ENCODE data around the gene LIN54.

LIN54 gene

DNA sequence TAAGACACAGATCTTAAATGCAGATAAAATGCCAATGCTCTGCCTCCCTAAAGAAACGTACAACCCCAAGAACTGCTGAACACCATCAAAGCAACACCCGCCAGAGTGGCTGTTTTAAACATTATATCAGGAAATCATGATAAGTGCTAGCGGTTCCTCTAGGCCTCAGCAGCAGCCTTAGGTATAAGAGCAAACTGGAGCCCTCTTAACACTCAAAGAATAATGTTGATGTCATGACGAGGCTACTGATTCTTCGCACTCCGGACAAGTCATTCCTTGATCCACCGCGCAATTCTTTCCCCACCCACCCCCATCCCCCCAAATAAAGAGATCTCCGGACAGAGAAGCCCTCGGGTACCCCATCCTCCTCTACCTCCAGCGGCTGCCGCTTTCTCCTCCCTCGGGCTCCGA, 507 bp downstream of the LIN54 start:
- TF ChIP-seq, protein P1, sequence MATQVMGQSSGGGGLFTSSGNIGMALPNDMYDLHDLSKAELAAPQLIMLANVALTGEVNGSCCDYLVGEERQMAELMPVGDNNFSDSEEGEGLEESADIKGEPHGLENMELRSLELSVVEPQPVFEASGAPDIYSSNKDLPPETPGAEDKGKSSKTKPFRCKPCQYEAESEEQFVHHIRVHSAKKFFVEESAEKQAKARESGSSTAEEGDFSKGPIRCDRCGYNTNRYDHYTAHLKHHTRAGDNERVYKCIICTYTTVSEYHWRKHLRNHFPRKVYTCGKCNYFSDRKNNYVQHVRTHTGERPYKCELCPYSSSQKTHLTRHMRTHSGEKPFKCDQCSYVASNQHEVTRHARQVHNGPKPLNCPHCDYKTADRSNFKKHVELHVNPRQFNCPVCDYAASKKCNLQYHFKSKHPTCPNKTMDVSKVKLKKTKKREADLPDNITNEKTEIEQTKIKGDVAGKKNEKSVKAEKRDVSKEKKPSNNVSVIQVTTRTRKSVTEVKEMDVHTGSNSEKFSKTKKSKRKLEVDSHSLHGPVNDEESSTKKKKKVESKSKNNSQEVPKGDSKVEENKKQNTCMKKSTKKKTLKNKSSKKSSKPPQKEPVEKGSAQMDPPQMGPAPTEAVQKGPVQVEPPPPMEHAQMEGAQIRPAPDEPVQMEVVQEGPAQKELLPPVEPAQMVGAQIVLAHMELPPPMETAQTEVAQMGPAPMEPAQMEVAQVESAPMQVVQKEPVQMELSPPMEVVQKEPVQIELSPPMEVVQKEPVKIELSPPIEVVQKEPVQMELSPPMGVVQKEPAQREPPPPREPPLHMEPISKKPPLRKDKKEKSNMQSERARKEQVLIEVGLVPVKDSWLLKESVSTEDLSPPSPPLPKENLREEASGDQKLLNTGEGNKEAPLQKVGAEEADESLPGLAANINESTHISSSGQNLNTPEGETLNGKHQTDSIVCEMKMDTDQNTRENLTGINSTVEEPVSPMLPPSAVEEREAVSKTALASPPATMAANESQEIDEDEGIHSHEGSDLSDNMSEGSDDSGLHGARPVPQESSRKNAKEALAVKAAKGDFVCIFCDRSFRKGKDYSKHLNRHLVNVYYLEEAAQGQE (IDR thresholded peaks at IDR 0.05; ENCODE audit: low read depth) = no peak
- TF ChIP-seq FOXM1 (IDR thresholded peaks at IDR 0.05; ENCODE audit: borderline replicate concordance, low read depth) (no peak), NFIC (IDR thresholded peaks at IDR 0.05) (no peak), EGR1 (IDR thresholded peaks at IDR 0.05) (no peak), ZBTB7A (IDR thresholded peaks at IDR 0.05; ENCODE audit: low read depth) (no peak), CREB1 (IDR thresholded peaks at IDR 0.05; ENCODE audit: low read depth) (no peak), YY1 (IDR thresholded peaks at IDR 0.05; ENCODE audit: low read depth) (no peak), RAD21 (IDR thresholded peaks at IDR 0.05; ENCODE audit: low read depth) (no peak), CEBPB (IDR thresholded peaks at IDR 0.05) (no peak), TCF12 (IDR thresholded peaks at IDR 0.05; ENCODE audit: low read depth) (no peak)
- TF ChIP-seq, protein P2, sequence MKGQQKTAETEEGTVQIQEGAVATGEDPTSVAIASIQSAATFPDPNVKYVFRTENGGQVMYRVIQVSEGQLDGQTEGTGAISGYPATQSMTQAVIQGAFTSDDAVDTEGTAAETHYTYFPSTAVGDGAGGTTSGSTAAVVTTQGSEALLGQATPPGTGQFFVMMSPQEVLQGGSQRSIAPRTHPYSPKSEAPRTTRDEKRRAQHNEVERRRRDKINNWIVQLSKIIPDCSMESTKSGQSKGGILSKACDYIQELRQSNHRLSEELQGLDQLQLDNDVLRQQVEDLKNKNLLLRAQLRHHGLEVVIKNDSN (IDR thresholded peaks at IDR 0.05) = no peak
- TF ChIP-seq, protein P3, sequence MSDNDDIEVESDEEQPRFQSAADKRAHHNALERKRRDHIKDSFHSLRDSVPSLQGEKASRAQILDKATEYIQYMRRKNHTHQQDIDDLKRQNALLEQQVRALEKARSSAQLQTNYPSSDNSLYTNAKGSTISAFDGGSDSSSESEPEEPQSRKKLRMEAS (IDR thresholded peaks at IDR 0.05) = no peak

DNA sequence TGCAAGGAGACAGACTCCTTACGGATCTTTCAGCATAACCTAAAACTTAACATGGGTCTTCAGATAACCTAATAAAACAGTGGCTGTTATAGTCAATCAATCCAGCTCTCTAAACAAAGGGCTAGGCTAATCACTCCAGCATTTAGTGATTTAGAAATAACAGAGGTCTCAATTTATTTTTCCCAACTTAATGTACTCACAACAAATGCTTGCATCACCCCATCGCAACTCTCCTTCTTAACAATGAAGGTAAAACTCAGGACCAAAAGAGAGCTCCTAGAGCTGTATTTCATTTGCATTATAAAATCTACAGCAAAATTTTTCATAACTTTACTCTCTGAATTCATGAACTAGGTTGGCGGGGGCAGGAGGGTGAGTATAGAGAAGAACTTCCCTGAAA, 1.1 kb downstream of the LIN54 start:
- TF ChIP-seq CREB1 (IDR thresholded peaks at IDR 0.05; ENCODE audit: low read depth) (no peak), EP300 (IDR thresholded peaks at IDR 0.05; ENCODE audit: borderline replicate concordance) (no peak), TCF12 (IDR thresholded peaks at IDR 0.05; ENCODE audit: low read depth) (no peak), CEBPB (IDR thresholded peaks at IDR 0.05) (no peak), YY1 (IDR thresholded peaks at IDR 0.05; ENCODE audit: low read depth) (no peak), EGR1 (IDR thresholded peaks at IDR 0.05) (no peak), RAD21 (IDR thresholded peaks at IDR 0.05; ENCODE audit: low read depth) (no peak), TEAD4 (IDR thresholded peaks at IDR 0.05) (no peak), ZBTB7A (IDR thresholded peaks at IDR 0.05; ENCODE audit: low read depth) (no peak), FOXM1 (IDR thresholded peaks at IDR 0.05; ENCODE audit: borderline replicate concordance, low read depth) (no peak), NFIC (IDR thresholded peaks at IDR 0.05) (no peak), TAF1 (IDR thresholded peaks at IDR 0.05; ENCODE audit: low read depth) (no peak)
- TF ChIP-seq, protein P1 (IDR thresholded peaks at IDR 0.05; ENCODE audit: low read depth) = no peak
- TF ChIP-seq, protein P3 (IDR thresholded peaks at IDR 0.05) = no peak
- TF ChIP-seq, protein P2 (IDR thresholded peaks at IDR 0.05) = no peak

DNA sequence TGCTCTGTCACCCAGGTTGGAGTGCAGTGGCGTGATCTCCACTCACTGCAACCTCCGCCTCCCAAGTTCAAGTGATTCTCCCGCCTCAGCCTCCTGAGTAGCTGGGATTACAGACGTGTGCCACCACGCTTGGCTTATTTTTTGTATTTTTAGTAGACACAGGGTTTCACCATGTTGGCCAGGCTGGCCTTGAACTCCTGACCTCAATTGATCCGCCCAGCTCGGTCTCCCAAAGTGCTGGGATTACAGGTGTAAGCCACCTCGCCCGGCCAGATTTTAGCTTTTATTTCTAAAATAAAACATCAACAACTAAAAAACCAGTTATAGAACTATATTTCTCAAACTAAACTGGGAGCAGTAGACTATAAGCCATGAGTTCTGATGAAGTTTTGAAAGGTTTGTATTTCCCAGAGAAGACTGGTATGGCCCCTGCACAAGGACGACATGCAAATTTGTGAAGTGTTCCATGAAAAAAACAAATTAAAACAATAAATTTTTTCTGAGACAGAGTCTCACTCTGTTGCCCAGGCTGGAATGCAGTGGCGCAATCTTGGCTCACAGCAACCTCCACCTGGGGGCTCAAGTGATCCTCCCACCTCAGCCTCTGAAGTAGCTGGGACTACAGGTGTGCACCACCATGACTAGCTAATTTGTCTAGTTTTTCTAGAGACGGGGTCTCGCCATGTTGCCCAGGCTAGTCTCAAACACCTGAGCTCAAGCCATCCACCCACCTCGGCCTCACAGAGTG, 7.4 kb downstream of the LIN54 start:
- peak; percentile 62 for TF ChIP-seq CEBPB (IDR thresholded peaks at IDR 0.05)

DNA sequence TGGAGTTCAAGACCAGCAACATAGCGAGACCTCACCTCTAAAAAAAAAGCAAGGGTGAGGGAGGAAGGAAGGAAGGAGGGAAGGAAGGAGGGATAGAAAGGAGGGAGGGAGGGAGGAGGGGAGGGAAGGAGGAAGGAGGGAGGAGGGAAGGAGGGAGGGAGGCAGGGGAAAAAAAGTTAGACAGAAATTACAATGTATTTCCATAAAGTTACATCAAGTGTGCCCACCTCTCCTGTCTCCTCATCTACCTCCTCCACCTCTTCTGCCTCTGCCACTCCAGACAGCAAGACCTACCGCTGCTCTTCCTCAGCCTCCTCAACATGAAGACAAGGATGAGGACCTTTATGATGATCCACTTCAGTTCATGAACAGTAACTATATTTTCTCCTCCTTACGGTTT, 8.3 kb downstream of the LIN54 start:
- no peak for TF ChIP-seq TAF1 (IDR thresholded peaks at IDR 0.05; ENCODE audit: low read depth)
- no peak for TF ChIP-seq ZBTB7A (IDR thresholded peaks at IDR 0.05; ENCODE audit: low read depth)

DNA sequence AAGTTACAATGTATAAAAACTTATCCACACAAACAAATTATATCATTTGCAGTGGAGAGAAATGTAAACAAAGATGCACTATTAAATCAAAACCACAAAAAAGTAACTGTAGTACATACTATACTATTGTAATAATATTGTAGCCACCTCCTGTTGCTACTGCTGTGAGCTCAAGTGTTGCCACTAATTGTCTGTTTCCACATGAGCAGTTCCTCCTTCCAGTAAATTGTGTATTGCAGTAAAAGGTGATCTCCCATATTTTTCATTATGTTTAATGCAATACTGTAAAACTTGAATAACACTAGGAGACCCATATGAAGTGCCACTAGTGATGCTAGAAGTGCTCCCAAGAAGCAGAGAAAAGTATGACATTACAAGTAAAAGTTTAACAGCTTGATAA, 11.7 kb downstream of the LIN54 start:
- TF ChIP-seq YY1 (IDR thresholded peaks at IDR 0.05; ENCODE audit: low read depth) = no peak
- no peak for TF ChIP-seq CREB1 (IDR thresholded peaks at IDR 0.05; ENCODE audit: low read depth)
- TF ChIP-seq, protein P1 (IDR thresholded peaks at IDR 0.05; ENCODE audit: low read depth) = no peak
- no peak for TF ChIP-seq CEBPB (IDR thresholded peaks at IDR 0.05)
- no peak for TF ChIP-seq FOXM1 (IDR thresholded peaks at IDR 0.05; ENCODE audit: borderline replicate concordance, low read depth)
- TF ChIP-seq NFIC (IDR thresholded peaks at IDR 0.05) = no peak
- no peak for TF ChIP-seq TCF12 (IDR thresholded peaks at IDR 0.05; ENCODE audit: low read depth)
- no peak for TF ChIP-seq EP300 (IDR thresholded peaks at IDR 0.05; ENCODE audit: borderline replicate concordance)

All from Ishikawa (cell line).